Keratinocyte (primary cell): Measurements from ENCODE around the gene RHCE. TPM values are rescaled to one million over a fixed set of nuclear protein-coding genes. Genes with fewer than 3 reads are reported as not detected.

ENCODE experiments used
- DNase-seq: peaks from one replicate; pipeline ENCODE4 v3.0.0-alpha.2; 2011; ENCODE audit warnings: low read depth, missing footprints, low spot score
- FAIRE-seq: peaks from 2 replicates; lab custom pipeline; 2011; peaks lifted over from hg19 to GRCh38; lab: Jason Lieb, UNC
- H2AFZ ChIP-seq: 2 replicates; pipeline ENCODE4 v1.6.0; 2012; ENCODE audit warnings: low read length, control low read depth, inconsistent platforms; ENCODE audit not compliant: control insufficient read depth
- H3K27ac ChIP-seq: 2 replicates; pipeline ENCODE4 v1.5.1; 2011; ENCODE audit warnings: low read length; ENCODE audit not compliant: control insufficient read depth, insufficient read depth
- H3K27me3 ChIP-seq: 3 replicates; pipeline ENCODE4 v1.6.0; 2011; ENCODE audit warnings: low read length; ENCODE audit not compliant: control insufficient read depth, insufficient read depth; ENCODE audit errors: extremely low read depth
- H3K36me3 ChIP-seq, 2 experiments: 2 replicates in 1 of 2; 3 replicates in 1 of 2; pipeline ENCODE4 v1.5.1; 2011; ENCODE audit warnings: low read length in 2 of 2, mild to moderate bottlenecking in 1 of 2; ENCODE audit not compliant: control insufficient read depth in 2 of 2, insufficient read depth in 2 of 2; ENCODE audit errors: extremely low read depth in 1 of 2
- H3K4me1 ChIP-seq: 3 replicates; pipeline ENCODE4 v1.5.1; 2011; ENCODE audit warnings: low read length; ENCODE audit not compliant: control insufficient read depth, insufficient read depth; ENCODE audit errors: extremely low read depth
- H3K4me2 ChIP-seq: 3 replicates; pipeline ENCODE4 v1.6.0; 2011; ENCODE audit warnings: low read depth, low read length; ENCODE audit not compliant: control insufficient read depth, insufficient read depth; ENCODE audit errors: extremely low read depth
- H3K4me3 ChIP-seq, 3 experiments: fragments of 200-600 bp in 1 of 3; sonication (generic) in 1 of 3; 2 replicates in 2 of 3; 3 replicates in 1 of 3; pipeline ENCODE4 v1.5.1; 2011 to 2016; ENCODE audit warnings: low read length in 3 of 3, mild to moderate bottlenecking in 3 of 3, control low read depth in 2 of 3, inconsistent platforms in 1 of 3, low read depth in 1 of 3, mixed read lengths in 1 of 3, mixed run types in 1 of 3, moderate library complexity in 1 of 3; ENCODE audit not compliant: control insufficient read depth in 2 of 3, insufficient read depth in 2 of 3; ENCODE audit errors: extremely low read depth in 1 of 3
- H3K79me2 ChIP-seq: 2 replicates; pipeline ENCODE4 v1.6.0; 2012; ENCODE audit warnings: low read length; ENCODE audit not compliant: control insufficient read depth, insufficient read depth
- H3K9ac ChIP-seq: 3 replicates; pipeline ENCODE4 v1.6.0; 2011; ENCODE audit warnings: low read length; ENCODE audit not compliant: control insufficient read depth, insufficient read depth; ENCODE audit errors: extremely low read depth
- H3K9me1 ChIP-seq: 3 replicates; pipeline ENCODE4 v1.6.0; 2011; ENCODE audit warnings: low read length; ENCODE audit not compliant: control insufficient read depth, insufficient read depth; ENCODE audit errors: extremely low read depth
- H3K9me3 ChIP-seq: 2 replicates; pipeline ENCODE4 v1.5.1; 2012; ENCODE audit warnings: low read depth, low read length; ENCODE audit not compliant: control insufficient read depth
- H4K20me1 ChIP-seq: 3 replicates; pipeline ENCODE4 v1.6.0; 2011; ENCODE audit warnings: low read length; ENCODE audit not compliant: control insufficient read depth, insufficient read depth; ENCODE audit errors: extremely low read depth
- EZH2 ChIP-seq: IDR thresholded peaks from one replicate; pipeline ENCODE4 v1.6.1; 2012; ENCODE audit warnings: inconsistent platforms, mild to moderate bottlenecking, low read length, moderate library complexity
- dilution Hi-C: fragments of 300-500 bp; cut with MboI; formaldehyde crosslinking; loops from one replicate; pipeline ENCODE4 v1.7.0; 2020; ENCODE audit warnings: low sequenced_read_pairs; ENCODE audit not compliant: extremely low pct_ligation_motif_present
- polyA plus RNA-seq, 5 experiments: library from polyadenylated mRNA; depleted of rRNA in 3 of 5; stranded (reverse) in 3 of 5; stranded (forward) in 1 of 5; unstranded in 1 of 5; fragments of >200 nt; gene quantifications; 1 replicate in 1 of 5; 2 replicates in 3 of 5; 3 replicates in 1 of 5; pipeline versions ENCODE4 v1.2.1 to v1.2.3, GENCODE V29; 2011 to 2012; ENCODE audit warnings: missing spikeins in 2 of 5, low read depth in 1 of 5, low replicate concordance in 1 of 5
- TF ChIP-seq, protein P1 (sequence below), 3 experiments: IDR thresholded peaks in 1 of 3; conservative IDR thresholded peaks in 1 of 3; optimal IDR thresholded peaks in 1 of 3; 2 replicates in 2 of 3; 3 replicates in 1 of 3; pipeline versions ENCODE3 to v1.5.1; 2011; ENCODE audit warnings: low read length in 3 of 3, mild to moderate bottlenecking in 3 of 3, moderate library complexity in 2 of 3, control low read depth in 1 of 3, inconsistent platforms in 1 of 3; ENCODE audit not compliant: insufficient read depth in 2 of 3; ENCODE audit errors: extremely low read depth in 1 of 3

The RHCE gene
- polyA plus RNA-seq, 1 donor (not counting 4 experiments of a cell fraction or from before 2014, with no cell fraction given), result 0.20 TPM

DNA sequence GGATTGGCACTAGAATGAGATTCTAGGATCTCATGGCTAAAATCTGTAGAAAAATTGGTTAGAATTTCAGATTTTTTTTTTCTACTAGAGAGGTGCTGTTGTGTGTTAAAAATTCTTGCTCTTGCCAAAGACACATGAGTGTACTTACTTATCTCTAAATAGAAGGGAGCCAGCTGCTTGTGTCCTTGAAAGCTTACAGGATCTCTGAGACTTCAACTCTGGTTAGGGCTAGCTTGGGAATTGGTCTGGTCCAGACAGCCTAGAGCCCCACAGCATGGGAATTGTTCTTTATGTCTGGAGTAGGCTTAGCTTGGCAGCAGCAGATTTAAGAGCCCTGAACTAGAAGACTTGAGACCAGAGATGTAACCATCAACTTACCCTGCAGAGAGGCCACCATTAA is 47.4 kb upstream of the RHCE start:
- no peak overlapping the region for H3K9ac ChIP-seq
- no peak for TF ChIP-seq EZH2
- TF ChIP-seq, protein P1, sequence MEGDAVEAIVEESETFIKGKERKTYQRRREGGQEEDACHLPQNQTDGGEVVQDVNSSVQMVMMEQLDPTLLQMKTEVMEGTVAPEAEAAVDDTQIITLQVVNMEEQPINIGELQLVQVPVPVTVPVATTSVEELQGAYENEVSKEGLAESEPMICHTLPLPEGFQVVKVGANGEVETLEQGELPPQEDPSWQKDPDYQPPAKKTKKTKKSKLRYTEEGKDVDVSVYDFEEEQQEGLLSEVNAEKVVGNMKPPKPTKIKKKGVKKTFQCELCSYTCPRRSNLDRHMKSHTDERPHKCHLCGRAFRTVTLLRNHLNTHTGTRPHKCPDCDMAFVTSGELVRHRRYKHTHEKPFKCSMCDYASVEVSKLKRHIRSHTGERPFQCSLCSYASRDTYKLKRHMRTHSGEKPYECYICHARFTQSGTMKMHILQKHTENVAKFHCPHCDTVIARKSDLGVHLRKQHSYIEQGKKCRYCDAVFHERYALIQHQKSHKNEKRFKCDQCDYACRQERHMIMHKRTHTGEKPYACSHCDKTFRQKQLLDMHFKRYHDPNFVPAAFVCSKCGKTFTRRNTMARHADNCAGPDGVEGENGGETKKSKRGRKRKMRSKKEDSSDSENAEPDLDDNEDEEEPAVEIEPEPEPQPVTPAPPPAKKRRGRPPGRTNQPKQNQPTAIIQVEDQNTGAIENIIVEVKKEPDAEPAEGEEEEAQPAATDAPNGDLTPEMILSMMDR (optimal IDR thresholded peaks at IDR 0.05 in 1 of 3, IDR thresholded peaks at IDR 0.05 in 1 of 3, conservative IDR thresholded peaks at IDR 0.05 in 1 of 3; ENCODE audit: extremely low read depth in 1 of 3, insufficient read depth in 2 of 3, low read length in 3 of 3), result no peak
- FAIRE-seq (no peak), DNase-seq (no peak)
- no peaks in the 10 kb centered on the region for H4K20me1 ChIP-seq
- no peaks in the 10 kb centered on the region for H3K9me1 ChIP-seq
- peaks cover 7% of the 10 kb centered on the region for H3K4me1 ChIP-seq
- H2AFZ ChIP-seq, result no peak overlapping the region
- H3K79me2 ChIP-seq, result no peaks in the 10 kb centered on the region
- no peaks in the 10 kb centered on the region for H3K27me3 ChIP-seq
- peaks cover 0 to 3% of the 10 kb centered on the region in 2 experiments for H3K36me3 ChIP-seq
- H3K4me3 ChIP-seq, result no peak overlapping the region
- no peak overlapping the region for H3K27ac ChIP-seq
- H3K4me2 ChIP-seq, result no peak overlapping the region
- dilution Hi-C loops, result no loop called here
- no peaks in the 10 kb centered on the region for H3K9me3 ChIP-seq

DNA sequence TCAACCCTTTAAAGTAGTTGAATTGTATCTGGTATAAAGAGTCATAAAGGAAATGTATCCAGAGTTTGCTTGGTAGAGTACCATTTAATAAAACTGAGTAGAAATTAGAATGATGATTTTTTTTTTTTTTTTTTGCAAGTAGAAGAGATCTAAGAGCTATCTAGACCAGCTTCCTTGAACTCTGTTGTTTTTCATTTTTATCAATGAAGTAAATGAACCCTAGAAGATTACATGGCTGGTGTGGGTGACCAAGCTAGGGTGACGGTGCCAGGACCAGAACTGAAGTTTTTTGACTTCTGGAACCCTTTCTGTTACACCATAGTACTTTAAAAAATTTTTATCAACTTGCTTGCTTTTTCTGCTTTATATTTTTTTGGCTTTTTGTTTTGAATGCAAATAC is 47.0 kb upstream of the RHCE start:
- Histone ChIP-seq H3K36me3 (peaks cover 0 to 3% of the 10 kb centered on the region in 2 experiments), H3K79me2 (no peaks in the 10 kb centered on the region), H2AFZ (no peak overlapping the region), H3K4me3 (no peak overlapping the region), H3K9me1 (no peaks in the 10 kb centered on the region), H3K4me2 (no peak overlapping the region), H3K4me1 (peaks cover 7% of the 10 kb centered on the region), H3K27ac (no peak overlapping the region), H3K9ac (no peak overlapping the region), H3K27me3 (no peaks in the 10 kb centered on the region), H4K20me1 (no peaks in the 10 kb centered on the region), H3K9me3 (no peaks in the 10 kb centered on the region)
- dilution Hi-C loops, result no loop called here
- no peak for FAIRE-seq
- TF ChIP-seq, protein P1 (optimal IDR thresholded peaks at IDR 0.05 in 1 of 3, IDR thresholded peaks at IDR 0.05 in 1 of 3, conservative IDR thresholded peaks at IDR 0.05 in 1 of 3; ENCODE audit: extremely low read depth in 1 of 3, insufficient read depth in 2 of 3, low read length in 3 of 3), result no peak
- no peak for TF ChIP-seq EZH2
- no peak for DNase-seq
